Daoy (cell line): Measurements from ENCODE around the gene SLC16A6. TPM values are rescaled to one million over a fixed set of nuclear protein-coding genes. Genes with fewer than 3 reads are reported as not detected.
"Not testable (repeated sequence)": the region's sequence is repeated elsewhere in the genome, so short reads cannot be mapped to it uniquely, and the experiment has no call there.

Experiments
- DNase-seq: peaks from one replicate; pipeline ENCODE4 v3.0.0-alpha.2; 2015; ENCODE audit warnings: low read depth
- total RNA-seq: library from RNA; depleted of rRNA; stranded (reverse); fragments of >200 nt; shearing (Covaris generic); gene quantifications from 2 replicates; pipeline ENCODE4 v1.2.3, GENCODE V29; 2014; rRNA removed

Gene SLC16A6
- total RNA-seq, 1 experiment from 2014 or later: 3.8 TPM

DNA sequence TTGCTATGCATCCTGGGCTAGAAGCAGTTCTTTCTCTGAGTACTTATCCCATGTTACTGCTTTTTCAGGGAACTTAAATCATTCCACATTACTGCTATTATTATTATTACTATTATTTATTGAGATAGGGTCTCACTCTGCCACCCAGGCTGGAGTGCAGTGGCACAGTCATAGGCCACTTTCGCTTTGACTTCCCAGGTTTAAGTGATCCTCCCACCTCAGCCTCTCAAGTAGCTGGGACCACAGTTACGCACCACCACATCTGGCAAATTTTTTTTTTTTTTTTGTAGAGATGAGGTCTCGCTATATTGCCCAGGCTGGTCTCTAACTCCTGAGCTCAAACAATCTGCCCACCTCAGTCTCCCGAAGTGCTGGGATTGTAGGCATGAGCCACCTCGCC is 71.5 kb downstream of the SLC16A6 start:
- DNase-seq: not testable (repeated sequence)

Other genes with a start within 250 kb of the SLC16A6 start
- gene AMZ2, start 43.1 kb downstream of the SLC16A6 start, total RNA-seq: 72.6 and 79.7 TPM in 2 replicates
- 4.1 and 9.3 TPM in 2 replicates for gene ARSG, start 368 bp upstream of the SLC16A6 start, total RNA-seq
- gene WIPI1, start 166.4 kb upstream of the SLC16A6 start, total RNA-seq: 13.4 and 33.7 TPM in 2 replicates
- 173 and 260 TPM in 2 replicates for gene PRKAR1A, start 221.3 kb upstream of the SLC16A6 start, total RNA-seq